BLaER1 treated with 17β-estradiol and CSF1 and Interleukin-3, amounts not matched to agents 10 nM and 100 nM (cell line): Measurements from ENCODE around the gene ZC3H18.

Experiments
- H3K27ac ChIP-seq, 11 experiments: shearing (Covaris generic); formaldehyde crosslinking; 2 replicates each; pipeline ENCODE4 v1.8.1; 2022
- H3K27me3 ChIP-seq, 11 experiments: shearing (Covaris generic); formaldehyde crosslinking; 2 replicates each; pipeline ENCODE4 v1.8.1; 2022
- H3K36me3 ChIP-seq, 11 experiments: shearing (Covaris generic); formaldehyde crosslinking; 2 replicates each; pipeline ENCODE4 v1.8.1; 2022
- H3K4me1 ChIP-seq, 10 experiments: shearing (Covaris generic); formaldehyde crosslinking; 2 replicates each; pipeline ENCODE4 v1.8.1; 2022
- H3K4me2 ChIP-seq, 11 experiments: shearing (Covaris generic); formaldehyde crosslinking; 2 replicates each; pipeline ENCODE4 v1.8.1; 2022
- H3K4me3 ChIP-seq, 10 experiments: shearing (Covaris generic); formaldehyde crosslinking; 2 replicates each; pipeline ENCODE4 v1.8.1; 2022
- H3K9ac ChIP-seq, 11 experiments: shearing (Covaris generic); formaldehyde crosslinking; 2 replicates each; pipeline ENCODE4 v1.8.1; 2022
- H3K9me3 ChIP-seq, 11 experiments: shearing (Covaris generic); formaldehyde crosslinking; replicated peaks in 1 of 11; 2 replicates each; pipeline ENCODE4 v1.8.1; 2022
- H4K20me1 ChIP-seq, 11 experiments: shearing (Covaris generic); formaldehyde crosslinking; 2 replicates each; pipeline ENCODE4 v1.8.1; 2022
- Cebpa-rat ChIP-seq, 11 experiments: shearing (Covaris generic); IDR thresholded peaks; 2 replicates each; pipeline ENCODE4 v1.8.1; 2022

Gene ZC3H18

DNA sequence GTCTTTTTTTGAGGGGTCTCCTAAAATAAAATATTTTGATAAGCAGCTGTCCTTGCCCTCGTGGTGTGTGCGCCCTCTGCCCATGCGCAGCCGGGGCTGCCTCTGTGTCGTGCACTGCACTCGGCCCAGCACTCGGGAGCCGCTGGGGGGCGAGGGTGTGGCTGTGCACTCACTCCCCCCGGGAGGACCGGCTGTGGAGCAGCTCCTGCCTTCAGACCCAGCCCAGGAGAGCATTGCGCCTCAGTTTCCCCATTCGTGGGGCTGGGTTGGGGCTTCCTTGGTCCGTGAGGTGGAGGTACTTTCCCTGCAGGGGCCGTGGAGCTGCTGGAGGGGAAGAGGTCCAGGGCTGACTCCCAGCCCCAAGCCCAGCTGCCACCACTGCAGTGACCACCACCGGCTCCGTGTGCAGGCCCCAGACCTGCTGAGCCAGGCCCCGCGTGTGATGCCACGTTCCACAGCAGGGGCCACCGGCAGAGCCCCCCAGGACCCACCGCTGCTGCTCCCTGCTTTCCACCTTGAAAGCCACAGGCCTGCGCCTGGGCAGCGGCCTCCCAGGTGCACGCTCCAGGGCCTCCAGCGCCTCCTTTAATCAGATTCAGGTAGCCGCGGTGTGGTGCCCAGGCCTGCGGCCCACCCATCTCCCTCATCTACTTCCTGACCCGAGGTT, 61.9 kb downstream of the ZC3H18 start:
- Histone ChIP-seq H3K4me3 (no peak overlapping the region; a peak in 1 of 20 replicates), H3K4me2 (peak overlapping the region; percentile 67 to 100 (median 96)), H3K36me3 (peaks cover 24 to 53% (median 45%) of the 10 kb centered on the region in 11 experiments), H3K4me1 (peaks cover 75 to 100% (median 95%) of the 10 kb centered on the region in 10 experiments), H3K9me3 (no peaks in the 10 kb centered on the region), H3K9ac (peak overlapping the region in 5 of 11 experiments; percentile 11 to 80 (median 42); a peak in 9 of 22 replicates), H4K20me1 (peaks cover 0 to 64% (median 36%) of the 10 kb centered on the region in 11 experiments; a peak in 18 of 22 replicates), H3K27me3 (peaks cover 2 to 22% (median 18%) of the 10 kb centered on the region in 11 experiments), H3K27ac (peak overlapping the region in 3 of 11 experiments; percentile 4 to 38 (median 15); a peak in 5 of 22 replicates)
- no peak for TF ChIP-seq Cebpa-rat (IDR thresholded peaks at IDR 0.05)

DNA sequence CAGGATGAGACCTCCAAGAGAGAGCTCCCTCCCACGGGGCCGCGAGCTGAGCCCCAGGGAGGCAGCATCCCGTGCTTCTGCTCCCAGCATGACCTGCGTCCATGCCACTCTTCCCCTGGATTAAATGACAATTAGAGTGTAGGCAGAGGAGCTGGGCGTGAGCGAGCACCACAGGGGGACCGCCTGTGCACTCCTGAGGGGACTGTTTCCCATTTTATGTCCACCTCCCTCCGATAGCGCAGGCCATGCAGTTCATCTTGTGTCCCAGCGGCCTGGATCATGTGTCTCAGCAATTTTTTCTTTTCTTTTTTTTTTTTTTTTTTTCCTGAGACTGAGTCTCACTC, 62.4 kb downstream of the ZC3H18 start:
- Histone ChIP-seq H3K4me1 (peaks cover 75 to 100% (median 95%) of the 10 kb centered on the region in 10 experiments), H3K9ac (peak overlapping the region in 5 of 11 experiments; percentile 11 to 80 (median 42); a peak in 6 of 22 replicates), H3K27me3 (peaks cover 7 to 27% (median 23%) of the 10 kb centered on the region in 11 experiments), H3K27ac (peak overlapping the region in 3 of 11 experiments; percentile 4 to 38 (median 15); a peak in 5 of 22 replicates), H4K20me1 (peaks cover 0 to 69% (median 36%) of the 10 kb centered on the region in 11 experiments; a peak in 18 of 22 replicates), H3K4me3 (no peak overlapping the region; a peak in 1 of 20 replicates), H3K9me3 (no peaks in the 10 kb centered on the region), H3K4me2 (peak overlapping the region; percentile 67 to 100 (median 96)), H3K36me3 (peaks cover 24 to 48% (median 40%) of the 10 kb centered on the region in 11 experiments)
- TF ChIP-seq Cebpa-rat (IDR thresholded peaks at IDR 0.05): no peak

DNA sequence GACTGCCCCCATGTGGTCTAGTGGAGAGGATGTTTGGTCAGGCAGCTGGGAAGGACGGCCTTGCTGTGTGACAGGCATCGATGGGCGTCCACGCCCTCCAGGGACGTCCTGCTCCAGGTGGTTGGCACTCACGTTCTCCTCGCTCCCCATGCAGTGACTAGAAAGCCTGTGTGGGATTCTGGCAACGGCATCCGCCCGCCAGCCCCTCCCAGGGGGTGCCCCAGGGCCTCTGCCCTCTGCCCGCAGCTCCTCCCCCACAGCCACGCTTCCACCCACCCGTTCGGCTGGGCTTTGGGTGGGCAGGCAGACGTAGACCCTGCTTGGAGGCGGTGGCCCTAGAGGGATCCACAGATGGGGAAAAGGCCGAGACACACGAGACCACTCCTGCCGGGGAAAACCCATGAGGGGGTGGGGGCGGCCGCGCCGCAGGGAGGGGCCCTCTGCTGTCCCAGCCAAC, 63.5 kb downstream of the ZC3H18 start:
- Histone ChIP-seq H3K4me3 (peak overlapping the region; percentile 49 to 76 (median 60)), H3K27ac (peak overlapping the region in 10 of 11 experiments; percentile 69 to 87 (median 84); a peak in 20 of 22 replicates), H3K4me1 (peaks cover 75 to 100% (median 95%) of the 10 kb centered on the region in 10 experiments), H3K9ac (peak overlapping the region; percentile 61 to 82 (median 80)), H3K9me3 (no peaks in the 10 kb centered on the region), H4K20me1 (peaks cover 4 to 81% (median 46%) of the 10 kb centered on the region in 11 experiments; a peak in 19 of 22 replicates), H3K36me3 (peaks cover 24 to 40% (median 37%) of the 10 kb centered on the region in 11 experiments), H3K27me3 (peaks cover 18 to 39% (median 35%) of the 10 kb centered on the region in 11 experiments), H3K4me2 (peak overlapping the region; percentile 90 to 100 (median 96))
- TF ChIP-seq Cebpa-rat (IDR thresholded peaks at IDR 0.05): no peak

DNA sequence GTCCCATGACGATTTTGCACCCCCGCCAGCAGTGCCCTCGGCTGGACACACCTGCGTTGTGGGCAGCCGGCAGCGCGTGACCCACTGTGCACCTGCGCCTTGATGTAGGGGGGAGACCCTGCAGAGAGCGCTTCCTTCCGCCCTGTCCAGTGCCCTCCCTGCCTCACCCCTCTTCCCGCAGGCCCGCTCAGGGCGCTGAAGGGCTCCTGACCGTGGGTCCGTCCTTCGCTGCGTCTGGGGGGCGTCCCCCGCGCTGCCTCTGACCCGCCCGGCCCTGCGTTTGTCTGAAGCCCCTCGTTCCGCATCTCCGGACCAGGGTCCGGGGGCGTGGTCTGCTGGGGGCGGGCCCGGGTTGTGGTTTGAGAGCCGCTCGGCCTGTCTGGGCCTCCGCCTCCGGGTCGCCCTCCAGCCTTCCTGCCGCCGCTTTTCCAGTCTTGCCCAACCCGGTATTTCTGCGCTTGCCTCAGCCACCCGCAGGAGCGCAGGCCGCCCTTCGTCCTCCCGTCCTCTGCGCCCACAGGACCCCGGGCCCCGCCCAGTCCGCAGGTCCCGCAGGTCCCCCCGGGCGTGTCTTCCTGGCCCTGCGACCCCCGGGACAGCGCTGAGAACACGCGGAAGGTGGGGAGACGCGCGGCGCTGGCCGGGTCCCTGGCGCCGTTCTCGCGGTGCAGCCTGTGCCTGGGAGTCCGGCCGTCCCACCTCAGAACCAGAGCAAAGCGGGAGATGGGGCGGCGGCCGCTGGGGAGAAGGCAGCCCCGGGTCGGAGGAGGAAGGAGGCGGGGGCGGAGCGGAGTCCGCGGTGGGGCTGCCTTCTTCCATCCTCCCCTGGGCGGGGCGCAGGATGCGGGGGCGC, 64.2 kb downstream of the ZC3H18 start:
- H3K27ac ChIP-seq: peak overlapping the region; percentile 31 to 87 (median 83); a peak in 21 of 22 replicates
- H3K9ac ChIP-seq: peak overlapping the region; percentile 61 to 82 (median 80)
- peak overlapping the region; percentile 49 to 76 (median 60) for H3K4me3 ChIP-seq
- H3K9me3 ChIP-seq: no peaks in the 10 kb centered on the region
- H3K4me1 ChIP-seq: peaks cover 78 to 100% (median 95%) of the 10 kb centered on the region in 10 experiments
- peaks cover 25 to 45% (median 41%) of the 10 kb centered on the region in 11 experiments for H3K27me3 ChIP-seq
- TF ChIP-seq Cebpa-rat (IDR thresholded peaks at IDR 0.05): peak in 6 of 11 experiments; percentile 32 to 87 (median 62); a peak in 8 of 22 replicates
- H3K36me3 ChIP-seq: peaks cover 23 to 37% (median 33%) of the 10 kb centered on the region in 11 experiments
- H4K20me1 ChIP-seq: peaks cover 10 to 86% (median 53%) of the 10 kb centered on the region in 11 experiments; a peak in 20 of 22 replicates
- peak overlapping the region; percentile 90 to 100 (median 96) for H3K4me2 ChIP-seq

DNA sequence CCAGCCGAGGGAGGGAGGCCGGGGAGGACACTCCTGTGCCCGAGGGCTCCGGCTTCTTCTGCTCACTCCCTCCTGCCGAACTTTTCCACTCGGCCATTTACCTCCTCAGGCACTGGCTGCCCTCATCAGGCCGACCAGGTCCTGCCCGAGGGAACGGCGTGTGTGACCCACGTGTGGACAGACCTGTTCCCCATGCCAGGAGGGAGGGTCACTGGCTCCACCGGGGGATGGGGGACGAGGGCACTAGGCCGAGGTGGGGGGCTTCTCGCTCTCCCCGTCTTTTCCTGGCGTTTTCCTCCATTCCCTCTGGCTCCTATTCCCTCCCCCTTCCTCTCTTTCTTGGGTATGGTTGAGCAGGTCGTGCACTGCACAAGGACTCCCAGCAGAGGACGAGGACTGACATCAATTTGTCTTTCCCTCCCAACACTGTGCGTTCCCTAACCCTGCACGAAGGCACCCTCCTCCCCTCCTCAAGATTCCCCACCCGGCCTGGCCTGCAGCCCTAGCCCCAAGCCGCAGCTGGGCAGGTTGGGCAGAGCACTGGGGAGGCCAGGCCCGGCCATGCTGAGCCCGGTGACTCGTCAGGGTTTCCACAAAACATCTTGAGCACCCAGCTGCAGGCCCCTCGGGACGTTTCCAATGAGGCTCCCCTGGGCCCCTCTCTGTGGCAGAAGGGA, 64.9 kb downstream of the ZC3H18 start:
- Histone ChIP-seq H3K9ac (peak overlapping the region; percentile 61 to 82 (median 80)), H3K4me2 (peak overlapping the region; percentile 90 to 100 (median 96)), H3K27ac (peak overlapping the region in 10 of 11 experiments; percentile 69 to 87 (median 84); a peak in 21 of 22 replicates), H4K20me1 (peaks cover 18 to 87% (median 61%) of the 10 kb centered on the region in 11 experiments; a peak in 21 of 22 replicates), H3K27me3 (peaks cover 32 to 53% (median 49%) of the 10 kb centered on the region in 11 experiments), H3K36me3 (peaks cover 15 to 30% (median 25%) of the 10 kb centered on the region in 11 experiments), H3K9me3 (no peaks in the 10 kb centered on the region), H3K4me3 (peak overlapping the region; percentile 49 to 76 (median 60)), H3K4me1 (peaks cover 84 to 100% (median 96%) of the 10 kb centered on the region in 10 experiments)
- TF ChIP-seq Cebpa-rat (IDR thresholded peaks at IDR 0.05): no peak

DNA sequence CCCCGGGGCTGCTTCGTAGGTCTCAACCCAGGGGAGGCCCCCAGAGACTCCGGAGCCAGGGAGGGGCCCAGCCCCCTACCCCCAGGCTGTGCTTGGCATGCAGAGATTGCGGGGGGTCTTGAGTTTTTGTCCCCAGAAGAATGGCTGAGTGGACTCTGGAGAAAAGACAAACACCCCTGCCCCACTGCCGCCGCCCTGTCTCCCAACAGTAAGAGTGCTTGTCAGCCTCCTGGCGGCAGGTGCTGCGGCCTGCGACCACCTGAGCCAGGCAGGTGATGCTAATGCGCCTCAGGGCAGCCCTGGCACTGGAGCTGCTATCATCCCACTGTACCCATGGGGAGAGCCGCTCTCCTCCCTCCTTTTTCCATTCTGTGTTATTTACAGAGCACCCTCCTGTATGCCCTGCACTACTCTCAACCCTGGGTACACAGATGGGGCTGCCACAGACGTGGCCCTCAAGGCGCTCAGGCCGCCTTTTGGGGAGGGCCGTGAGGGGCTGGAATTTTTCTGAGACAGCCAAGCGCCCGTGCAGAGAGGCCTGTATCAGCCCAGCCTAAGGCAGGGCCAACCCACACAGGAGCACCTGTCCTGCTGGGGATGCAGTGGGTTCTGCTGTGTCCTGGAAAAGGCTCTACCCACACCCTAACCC, 65.6 kb downstream of the ZC3H18 start:
- Histone ChIP-seq H3K9ac (peak overlapping the region in 9 of 11 experiments; percentile 13 to 82 (median 80); a peak in 10 of 22 replicates), H3K4me1 (peaks cover 85 to 100% (median 96%) of the 10 kb centered on the region in 10 experiments), H3K4me2 (peak overlapping the region; percentile 90 to 100 (median 96)), H3K27ac (peak overlapping the region in 2 of 11 experiments; percentile 3 to 85; a peak in 2 of 22 replicates), H3K9me3 (no peaks in the 10 kb centered on the region), H4K20me1 (peaks cover 24 to 88% (median 67%) of the 10 kb centered on the region in 11 experiments; a peak in 21 of 22 replicates), H3K36me3 (peaks cover 12 to 23% (median 18%) of the 10 kb centered on the region in 11 experiments), H3K4me3 (peak overlapping the region in 6 of 10 experiments; percentile 59 to 76 (median 66); a peak in 7 of 20 replicates), H3K27me3 (peaks cover 39 to 60% (median 56%) of the 10 kb centered on the region in 11 experiments)
- no peak for TF ChIP-seq Cebpa-rat (IDR thresholded peaks at IDR 0.05)

DNA sequence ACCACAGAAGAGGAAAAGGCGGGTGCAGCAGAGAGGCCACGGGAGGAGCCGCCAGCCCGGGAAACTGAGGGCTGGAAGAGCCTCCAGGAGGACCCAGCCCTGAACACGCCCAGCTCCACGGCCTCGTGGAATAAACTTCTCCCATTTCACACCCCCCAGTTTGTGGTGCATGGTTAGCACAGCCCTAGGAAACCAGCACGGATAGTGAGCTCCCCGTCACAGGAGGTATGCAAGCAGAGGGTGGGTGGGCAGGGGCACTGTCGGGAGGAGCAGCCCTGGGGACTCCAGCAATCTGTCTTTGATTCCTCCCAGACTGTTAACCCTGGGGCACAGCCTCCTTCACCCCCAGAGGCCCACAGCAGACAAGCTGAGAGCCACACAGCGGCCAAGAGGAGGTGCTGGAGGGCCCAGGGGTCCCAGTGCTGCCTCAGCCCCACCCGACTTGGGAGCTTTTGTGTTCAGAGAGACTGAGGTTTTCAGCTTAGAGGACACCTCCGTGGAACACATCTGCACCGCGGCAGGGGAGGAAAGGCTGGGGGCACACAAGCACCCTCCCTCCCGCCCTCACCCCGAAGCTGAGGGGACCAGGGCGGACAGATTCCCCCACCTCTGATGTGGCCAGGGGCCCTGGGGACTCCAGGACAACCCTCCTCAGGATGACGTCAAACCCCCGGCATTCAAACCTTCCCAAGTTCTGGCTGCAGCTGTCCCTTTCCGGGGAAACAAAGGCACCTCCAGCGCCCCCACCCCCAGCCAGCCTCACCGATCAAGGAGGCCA, 66.5 kb downstream of the ZC3H18 start:
- Histone ChIP-seq H3K27me3 (peaks cover 46 to 68% (median 62%) of the 10 kb centered on the region in 11 experiments), H4K20me1 (peaks cover 31 to 89% (median 72%) of the 10 kb centered on the region in 11 experiments; a peak in 21 of 22 replicates), H3K27ac (no peak overlapping the region), H3K4me3 (no peak overlapping the region), H3K4me1 (peaks cover 79 to 98% (median 94%) of the 10 kb centered on the region in 10 experiments), H3K9ac (no peak overlapping the region), H3K9me3 (no peaks in the 10 kb centered on the region; a peak in 1 of 22 replicates), H3K36me3 (peaks cover 8 to 15% (median 11%) of the 10 kb centered on the region in 11 experiments; a peak in 20 of 22 replicates), H3K4me2 (peak overlapping the region; percentile 90 to 100 (median 96); a peak in 21 of 22 replicates)
- no peak for TF ChIP-seq Cebpa-rat (IDR thresholded peaks at IDR 0.05)
